Forelimb muscle (tissue), 1 donor: ENCODE measurements around the gene RABEP2. TPM values are rescaled to one million over a fixed set of nuclear protein-coding genes. Genes with fewer than 3 reads are reported as not detected.
A peak's percentile ranks its signal among the peaks of the same experiment; 100 is the strongest.
"Not testable (repeated sequence)": the region's sequence is repeated elsewhere in the genome, so short reads cannot be mapped to it uniquely, and the experiment has no call there.

Experiments
- DNase-seq: peaks from one replicate; pipeline ENCODE4 v3.0.0-alpha.2; 2013; ENCODE audit warnings: low read depth
- polyA plus RNA-seq: library from polyadenylated mRNA; unstranded; fragments of 120-200 nt; gene quantifications from one replicate; pipeline ENCODE4 v1.2.1, GENCODE V29; 2013; ENCODE audit not compliant: insufficient read length

The RABEP2 gene, protein sequence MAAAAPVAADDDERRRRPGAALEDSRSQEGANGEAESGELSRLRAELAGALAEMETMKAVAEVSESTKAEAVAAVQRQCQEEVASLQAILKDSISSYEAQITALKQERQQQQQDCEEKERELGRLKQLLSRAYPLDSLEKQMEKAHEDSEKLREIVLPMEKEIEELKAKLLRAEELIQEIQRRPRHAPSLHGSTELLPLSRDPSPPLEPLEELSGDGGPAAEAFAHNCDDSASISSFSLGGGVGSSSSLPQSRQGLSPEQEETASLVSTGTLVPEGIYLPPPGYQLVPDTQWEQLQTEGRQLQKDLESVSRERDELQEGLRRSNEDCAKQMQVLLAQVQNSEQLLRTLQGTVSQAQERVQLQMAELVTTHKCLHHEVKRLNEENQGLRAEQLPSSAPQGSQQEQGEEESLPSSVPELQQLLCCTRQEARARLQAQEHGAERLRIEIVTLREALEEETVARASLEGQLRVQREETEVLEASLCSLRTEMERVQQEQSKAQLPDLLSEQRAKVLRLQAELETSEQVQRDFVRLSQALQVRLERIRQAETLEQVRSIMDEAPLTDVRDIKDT
- 13.2 TPM for polyA plus RNA-seq

DNA sequence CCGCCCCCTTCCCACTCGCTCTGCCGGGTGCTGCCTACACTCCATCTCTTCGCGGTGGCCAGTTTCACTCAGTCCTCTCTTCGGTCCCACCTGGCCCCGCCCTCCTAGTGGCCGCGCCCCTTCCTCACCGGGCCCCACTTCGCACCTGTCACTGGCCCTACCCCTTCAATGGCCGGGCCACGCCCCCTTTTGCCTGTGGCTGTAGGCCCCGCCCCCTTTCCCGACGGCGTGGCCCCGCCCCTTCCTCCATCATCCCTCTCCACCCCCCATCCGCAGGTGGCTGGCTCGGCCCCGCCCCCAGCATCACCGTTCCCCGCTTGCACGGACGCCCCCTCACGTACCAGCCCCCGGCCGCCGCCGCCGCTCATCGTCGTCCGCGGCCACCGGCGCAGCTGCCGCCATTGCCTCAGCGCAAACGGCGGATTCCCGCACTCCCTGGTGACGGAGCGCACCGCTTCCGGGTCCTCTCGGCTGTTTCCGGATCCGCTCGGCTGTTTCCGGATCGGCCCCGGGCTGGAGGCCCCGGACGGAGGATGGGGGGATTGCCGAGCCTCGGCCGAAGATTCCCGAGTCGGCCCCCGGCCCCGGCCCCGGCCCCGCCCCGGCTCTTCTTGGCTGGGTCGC, at the start of gene RABEP2:
RABEP2 (minus strand) TSS at position 477 of the 624 bp plus-strand sequence; CDS start at position 402, 75 bp downstream.
- DNase-seq = peak; percentile 67

DNA sequence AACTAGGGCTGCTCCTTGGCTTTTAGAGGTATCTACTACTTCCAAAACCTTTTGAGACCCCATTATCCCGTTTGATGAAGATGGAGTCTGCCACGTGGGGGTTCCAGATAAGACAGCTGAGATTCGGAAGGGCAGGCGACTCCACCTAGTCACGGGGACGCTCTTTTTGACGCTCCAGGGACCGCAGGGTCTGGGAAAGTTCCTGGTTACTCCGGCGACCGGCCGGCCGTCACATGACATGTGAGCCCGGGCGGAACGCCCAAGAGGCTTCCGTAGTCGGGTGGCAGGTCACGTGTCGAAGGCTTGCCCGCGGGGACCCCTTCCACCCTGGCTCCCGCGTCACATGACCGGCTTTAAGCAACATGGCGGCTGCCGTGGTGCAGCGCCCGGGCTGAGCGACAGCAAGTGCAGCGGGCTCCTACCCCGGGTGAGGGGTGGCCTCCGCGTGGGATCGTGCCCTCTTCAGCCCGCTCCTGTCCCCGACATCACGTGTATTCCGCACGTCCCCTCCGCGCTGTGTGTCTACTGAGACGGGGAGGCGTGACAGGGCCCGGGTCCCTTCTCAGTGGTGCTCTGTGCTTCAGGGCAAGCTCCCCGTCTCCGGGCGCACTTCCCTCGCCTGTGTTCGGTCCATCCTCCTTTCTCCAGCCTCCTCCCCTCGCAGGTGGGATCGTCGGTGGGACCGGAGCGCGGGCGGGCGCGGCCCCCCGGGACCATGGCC, 49.6 kb upstream of the RABEP2 start, which contains the start of gene SPNS1:
SPNS1 (plus strand) TSS at position 342 of the 721 bp plus-strand sequence; CDS start at position 716, 374 bp downstream.
- DNase-seq = peak; percentile 93

DNA sequence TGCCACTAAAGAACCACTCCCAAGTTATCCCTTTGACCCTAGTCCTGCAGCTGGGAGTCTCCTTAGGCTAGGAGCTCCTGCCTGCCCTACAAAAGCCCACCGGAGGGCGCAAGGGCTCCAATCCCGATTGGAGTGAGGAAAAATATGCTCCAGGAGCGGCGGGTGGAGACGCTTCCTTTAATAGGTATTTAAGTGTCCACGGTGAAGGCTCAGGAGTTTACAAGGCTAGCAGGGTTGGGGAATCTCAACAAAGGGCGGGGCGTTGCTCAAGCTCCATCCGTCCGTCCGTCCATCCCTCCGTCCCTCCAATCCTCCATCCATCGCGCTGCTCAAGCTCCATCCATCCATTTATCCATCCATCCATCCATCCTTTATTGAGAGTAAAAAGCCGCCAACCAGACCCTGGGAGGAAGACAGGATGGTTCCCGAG, 49.0 kb upstream of the RABEP2 start:
- peak; percentile 4 for DNase-seq

DNA sequence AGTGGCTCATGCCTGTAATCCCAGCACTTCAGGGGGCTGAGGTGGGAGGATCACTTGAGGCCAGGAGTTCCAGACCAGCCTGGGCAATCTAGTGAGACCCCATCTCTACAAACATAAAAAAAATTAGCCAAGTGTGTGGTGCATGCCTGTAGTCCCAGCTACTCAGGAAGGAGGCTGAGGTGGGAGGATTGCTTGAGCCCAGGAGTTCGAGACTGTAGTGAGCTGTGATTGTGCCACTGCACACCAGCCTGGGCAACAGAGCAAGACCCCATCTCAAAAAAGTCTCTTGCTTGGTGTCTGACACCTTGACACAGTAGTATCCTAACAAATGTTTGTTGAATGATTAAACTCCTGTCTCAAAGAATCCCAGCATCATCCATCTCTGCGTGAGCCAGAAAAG, 44.7 kb upstream of the RABEP2 start:
- not testable (repeated sequence) for DNase-seq

DNA sequence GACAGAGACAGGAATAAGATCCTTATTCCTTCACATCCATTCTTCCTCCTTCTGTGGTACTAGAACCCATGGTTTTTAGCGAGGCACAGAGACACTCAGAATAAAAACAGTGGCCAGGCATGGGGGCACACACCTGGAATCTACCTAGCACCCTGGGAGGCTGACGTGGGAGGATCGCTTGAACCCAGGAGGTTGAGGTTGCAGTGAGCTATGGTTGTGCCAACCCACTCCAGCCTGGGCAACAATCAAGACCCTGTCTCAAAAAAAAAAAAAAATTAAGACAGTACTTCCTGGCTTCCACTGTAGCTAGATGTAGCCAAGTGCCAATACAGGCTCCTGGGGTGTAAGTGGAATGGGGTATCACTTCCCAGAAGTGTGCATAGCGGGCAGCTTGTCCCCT, 42.1 kb upstream of the RABEP2 start:
- DNase-seq = no peak

DNA sequence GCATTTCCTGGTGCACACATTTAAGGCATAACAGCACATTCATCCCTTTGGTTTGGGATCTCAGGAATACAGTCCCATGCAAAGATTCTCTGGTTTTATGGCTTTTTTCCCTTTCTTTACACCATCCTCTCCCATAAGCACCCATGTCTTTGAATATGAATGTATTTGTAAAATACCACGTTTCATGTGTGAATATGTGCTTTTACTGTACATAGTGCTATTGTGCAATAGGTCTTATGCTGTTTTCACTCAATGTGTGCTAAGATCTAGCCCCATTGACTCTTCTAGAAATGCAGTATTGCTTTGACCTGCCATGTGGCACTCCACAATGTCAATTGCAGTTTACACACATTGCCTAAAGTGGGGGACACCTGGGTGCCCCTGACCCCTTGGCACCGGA, 39.5 kb upstream of the RABEP2 start:
- DNase-seq = no peak

DNA sequence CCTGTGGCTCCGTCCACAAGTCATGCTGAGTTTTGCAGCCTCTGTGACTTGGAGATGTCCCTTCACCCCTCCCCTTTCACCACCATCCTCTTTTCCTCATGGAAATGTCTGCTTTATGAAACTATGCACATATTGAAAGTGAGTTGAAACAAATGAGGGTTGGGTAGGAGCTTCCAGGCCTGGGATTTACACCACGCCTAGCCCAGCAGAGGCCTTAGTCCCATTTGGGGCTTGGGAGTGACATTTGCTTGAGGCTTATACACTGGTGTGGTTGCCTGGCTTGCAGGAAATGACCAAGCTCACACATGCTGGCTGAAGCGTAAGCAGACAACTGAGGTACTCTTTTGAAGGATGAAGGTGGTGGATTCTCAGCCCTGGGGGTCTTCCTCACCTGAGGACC, 39.0 kb upstream of the RABEP2 start:
- DNase-seq = no peak

DNA sequence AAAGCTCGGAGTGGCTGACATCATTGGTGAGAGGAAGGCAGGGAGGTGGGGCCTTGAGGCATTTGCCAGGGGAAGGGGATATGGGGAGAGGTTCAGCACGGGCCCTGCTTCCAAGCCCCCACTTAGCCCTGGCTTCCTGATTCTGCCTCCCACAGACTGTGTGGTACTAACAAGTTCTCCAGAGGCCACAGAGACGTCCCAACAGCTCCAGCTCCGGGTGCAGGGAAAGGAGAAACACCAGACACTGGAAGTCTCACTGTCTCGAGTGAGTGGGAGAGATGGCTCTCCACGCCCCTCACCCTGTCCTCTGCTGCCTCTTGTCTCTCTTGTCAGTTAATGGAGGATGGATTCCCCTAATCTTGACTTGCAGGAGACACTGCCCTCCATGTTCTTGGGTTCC, 33.8 kb upstream of the RABEP2 start:
- DNase-seq = no peak

DNA sequence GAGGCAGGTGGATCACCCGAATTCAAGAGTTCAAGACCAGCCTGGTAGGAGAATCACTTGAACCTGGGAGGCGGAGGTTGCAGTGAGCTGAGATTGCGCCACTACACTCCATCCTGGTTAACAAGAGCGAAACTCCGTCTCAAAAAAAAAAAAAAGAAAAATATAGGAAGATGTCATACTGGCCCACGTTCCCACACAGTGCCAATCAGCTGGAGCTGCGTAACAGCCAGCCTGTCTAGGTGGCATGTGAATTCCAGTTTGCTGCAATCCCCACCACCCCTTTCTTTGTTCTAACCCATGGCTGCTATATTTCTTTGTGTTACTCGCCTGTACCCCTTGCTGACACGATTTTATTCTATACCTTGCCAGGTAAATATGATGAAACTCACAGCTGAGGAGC, 33.2 kb upstream of the RABEP2 start:
- no peak for DNase-seq

DNA sequence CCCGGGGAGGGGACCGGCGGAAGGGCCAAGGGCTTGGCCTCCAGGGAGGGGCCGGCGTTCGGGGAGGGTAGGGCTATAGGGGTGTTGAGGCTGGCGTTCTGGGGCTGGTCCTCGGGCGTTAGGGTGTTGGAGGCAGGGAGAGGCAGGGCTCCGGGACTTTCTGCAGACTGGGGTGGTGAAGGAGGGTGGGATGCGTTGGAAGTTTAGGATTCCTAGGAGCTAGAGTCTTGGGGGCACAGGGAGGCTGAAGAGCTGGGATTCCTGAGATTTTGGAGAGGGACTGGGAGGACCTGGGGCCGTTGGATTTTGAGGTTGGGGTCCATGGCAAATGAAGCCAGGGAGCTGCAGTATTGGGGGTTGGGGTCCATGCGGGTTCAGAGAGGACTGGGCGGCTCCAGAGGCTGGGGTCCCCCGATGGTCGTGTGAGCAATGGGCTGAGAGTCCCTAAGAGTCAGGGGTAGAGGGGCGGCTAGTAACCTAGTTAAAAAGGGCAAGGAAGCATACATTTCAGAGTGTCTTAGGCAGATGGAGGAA, 26.4 kb upstream of the RABEP2 start:
- DNase-seq = no peak

DNA sequence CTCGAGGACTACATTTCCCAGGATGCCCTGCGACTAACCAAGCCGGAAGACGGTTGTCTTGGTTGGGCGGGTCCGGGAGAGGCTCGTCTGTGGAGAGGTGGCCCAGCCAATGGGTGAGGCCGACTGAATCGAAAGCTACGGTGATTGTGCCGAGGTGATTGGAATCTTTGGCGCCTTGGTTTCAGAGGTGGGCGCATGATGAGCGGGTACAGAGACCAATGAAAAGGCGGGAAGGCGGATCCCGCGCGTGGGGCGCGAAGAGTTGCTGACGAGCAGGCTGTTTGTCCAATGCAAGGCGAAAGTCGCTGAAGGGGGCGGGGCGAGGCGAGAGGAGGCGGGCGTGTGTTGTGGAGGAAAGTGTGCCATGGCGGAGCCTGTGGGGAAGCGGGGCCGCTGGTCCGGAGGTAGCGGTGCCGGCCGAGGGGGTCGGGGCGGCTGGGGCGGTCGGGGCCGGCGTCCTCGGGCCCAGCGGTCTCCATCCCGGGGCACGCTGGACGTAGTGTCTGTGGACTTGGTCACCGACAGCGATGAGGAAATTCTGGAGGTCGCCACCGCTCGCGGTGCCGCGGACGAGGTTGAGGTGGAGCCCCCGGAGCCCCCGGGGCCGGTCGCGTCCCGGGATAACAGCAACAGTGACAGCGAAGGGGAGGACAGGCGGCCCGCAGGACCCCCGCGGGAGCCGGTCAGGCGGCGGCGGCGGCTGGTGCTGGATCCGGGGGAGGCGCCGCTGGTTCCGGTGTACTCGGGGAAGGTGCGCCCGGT, 25.8 kb upstream of the RABEP2 start, which contains the start of gene NFATC2IP:
NFATC2IP (plus strand) TSS at position 290 of the 762 bp plus-strand sequence; CDS start at position 365, 75 bp downstream.
- peak; percentile 100 for DNase-seq

DNA sequence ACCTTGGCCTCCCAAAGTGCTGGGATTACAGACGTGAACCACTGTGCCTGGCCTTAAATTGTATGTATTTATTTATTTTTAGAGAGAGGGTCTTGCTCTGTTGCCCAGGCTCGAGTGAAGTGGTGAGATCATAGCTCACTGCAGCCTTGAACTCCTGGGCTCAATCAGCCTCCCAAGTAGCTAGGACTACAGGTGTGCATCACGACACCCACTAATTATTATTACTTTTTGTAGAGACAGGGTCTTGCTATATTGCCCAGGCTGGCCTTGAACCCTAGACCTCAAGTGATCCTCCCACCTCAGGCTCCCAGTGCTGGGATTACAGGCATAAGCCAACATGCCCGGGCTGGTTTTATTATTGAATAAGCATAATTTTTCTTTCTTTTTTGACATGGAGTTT, 21.6 kb upstream of the RABEP2 start:
- DNase-seq = no peak

DNA sequence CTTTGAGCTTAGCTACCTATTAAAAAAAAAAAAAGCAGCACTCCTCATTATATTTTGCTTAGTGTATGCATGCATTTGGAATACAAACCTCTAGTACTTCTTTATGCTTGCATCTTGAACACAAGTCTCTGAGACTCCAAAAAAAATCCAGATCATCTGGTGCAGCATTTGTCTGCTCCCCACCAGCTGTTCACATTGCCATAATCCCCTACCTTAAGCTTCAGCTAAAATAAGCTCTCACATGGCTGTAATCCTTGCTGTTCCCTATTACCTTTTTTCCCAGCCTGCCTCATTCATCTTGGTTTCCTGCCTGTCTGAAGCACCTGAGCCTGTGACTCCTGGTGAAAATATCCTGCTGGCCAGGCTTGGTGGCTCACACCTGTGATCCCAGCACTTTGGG, 18.2 kb upstream of the RABEP2 start:
- DNase-seq = no peak

DNA sequence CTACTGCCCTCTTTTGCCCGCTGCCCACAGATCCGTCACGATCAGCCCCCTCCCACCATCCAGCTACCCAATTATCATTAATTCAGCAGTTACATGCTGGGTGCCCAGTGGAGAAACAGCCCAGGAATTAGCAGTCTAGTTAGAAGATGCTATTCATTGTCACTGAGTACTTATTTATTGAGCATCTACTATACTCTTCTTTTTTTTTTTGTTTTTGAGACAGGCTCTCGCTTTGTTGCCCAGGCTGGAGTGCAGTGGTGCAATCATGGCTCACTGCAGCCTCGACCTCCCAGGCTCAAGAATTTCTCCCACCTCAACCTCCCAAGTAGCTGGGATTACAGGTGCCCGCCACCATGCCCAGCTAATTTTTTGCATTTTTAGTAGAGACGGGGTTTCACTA, 14.8 kb upstream of the RABEP2 start:
- not testable (repeated sequence) for DNase-seq

DNA sequence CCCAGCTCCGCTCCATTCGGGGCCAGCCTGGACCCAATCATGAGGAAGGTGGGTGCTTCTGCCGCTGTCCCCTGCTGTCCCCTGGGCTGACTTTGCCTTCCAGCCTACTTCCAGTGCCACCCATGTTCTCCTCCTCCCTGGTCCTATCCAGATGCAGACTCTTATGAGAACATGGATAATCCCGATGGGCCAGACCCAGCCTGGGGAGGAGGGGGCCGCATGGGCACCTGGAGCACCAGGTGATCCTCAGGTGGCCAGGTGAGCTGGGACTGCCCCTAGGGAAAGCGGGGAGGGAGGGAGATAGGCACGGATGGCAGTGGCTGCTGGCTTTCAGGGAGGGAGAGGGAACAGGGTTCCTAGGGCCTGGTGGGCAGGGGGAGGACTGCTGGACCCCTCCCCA, 13.7 kb upstream of the RABEP2 start:
- DNase-seq = no peak

DNA sequence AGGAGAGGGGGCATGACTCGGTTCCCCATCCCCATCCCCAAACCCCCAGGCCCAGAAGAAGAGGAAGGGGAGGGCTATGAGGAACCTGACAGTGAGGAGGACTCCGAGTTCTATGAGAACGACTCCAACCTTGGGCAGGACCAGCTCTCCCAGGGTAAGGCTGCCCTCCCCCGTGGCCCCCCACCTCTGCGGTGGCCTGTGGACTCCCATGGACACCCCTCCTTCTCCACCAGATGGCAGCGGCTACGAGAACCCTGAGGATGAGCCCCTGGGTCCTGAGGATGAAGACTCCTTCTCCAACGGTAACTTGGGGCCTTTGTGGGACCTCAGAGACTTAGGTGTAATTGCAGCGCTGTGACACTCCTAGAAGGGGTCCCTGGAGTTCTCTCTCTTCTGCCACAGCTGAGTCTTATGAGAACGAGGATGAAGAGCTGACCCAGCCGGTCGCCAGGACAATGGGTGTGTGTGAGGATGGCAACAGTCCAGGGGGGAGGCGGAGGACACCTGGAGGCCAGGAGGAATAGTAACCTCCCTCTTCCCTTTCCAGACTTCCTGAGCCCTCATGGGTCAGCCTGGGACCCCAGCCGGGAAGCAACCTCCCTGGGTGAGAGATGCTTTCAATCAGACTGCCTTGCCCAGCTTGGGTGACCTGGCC, 12.3 kb upstream of the RABEP2 start:
- DNase-seq = no peak

DNA sequence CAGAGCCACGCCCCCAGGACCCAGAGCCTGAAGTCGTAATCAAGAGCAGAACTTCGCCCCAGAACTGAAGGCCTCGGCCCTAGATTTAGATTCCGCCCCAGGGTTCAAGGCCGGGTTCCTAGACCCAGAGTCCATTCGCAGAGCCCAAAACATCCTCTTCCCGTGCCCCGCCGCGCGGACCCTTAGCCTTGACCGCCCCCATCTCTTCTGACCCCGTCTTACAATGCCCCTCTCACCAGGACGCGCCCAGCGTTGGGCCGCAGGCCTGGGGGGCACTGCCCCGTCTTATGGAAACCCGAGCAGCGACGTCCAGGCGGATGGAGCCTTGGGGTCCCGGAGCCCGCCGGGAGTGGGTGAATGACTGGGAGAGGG, 11.7 kb upstream of the RABEP2 start:
- no peak for DNase-seq

DNA sequence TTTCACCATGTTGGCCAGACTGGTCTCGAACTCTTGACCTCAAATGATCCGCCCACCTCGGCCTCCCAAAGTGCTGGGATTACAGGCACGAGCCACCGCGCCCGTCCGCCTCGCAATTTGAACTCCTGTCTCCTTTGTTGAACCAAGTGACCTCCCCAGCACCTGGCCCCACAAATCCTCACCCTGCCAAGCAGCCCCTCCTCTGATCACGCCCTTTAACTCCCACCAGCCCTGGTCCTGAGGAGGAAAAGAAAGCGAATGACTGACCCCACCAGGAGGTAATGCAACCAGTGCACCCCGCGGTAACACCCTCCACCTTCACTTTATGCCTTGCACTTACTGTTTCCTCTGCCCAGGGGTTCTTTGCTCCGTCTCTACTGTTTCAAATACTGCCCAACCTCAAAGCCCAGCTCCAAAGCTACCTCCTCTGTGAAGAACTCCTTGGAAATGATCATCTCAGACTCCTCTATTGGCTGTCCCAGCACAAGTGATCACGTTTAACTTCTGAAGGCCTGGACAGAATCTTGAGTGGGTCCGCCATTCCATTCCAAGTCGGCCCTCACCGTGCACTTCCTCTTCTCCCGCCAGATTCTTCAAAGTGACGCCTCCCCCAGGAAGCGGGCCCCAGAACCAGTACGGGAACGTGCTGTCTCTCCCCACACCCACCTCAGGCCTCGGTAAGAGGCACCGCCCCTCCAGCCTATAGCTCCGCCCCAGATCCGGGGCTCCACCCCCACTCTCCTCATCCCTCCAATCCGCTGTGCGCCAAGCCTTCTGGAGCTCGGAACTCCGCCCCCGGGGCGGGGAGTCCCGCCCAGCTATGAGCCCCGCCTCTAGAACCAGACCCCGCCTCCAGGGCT, 11.1 kb upstream of the RABEP2 start:
- DNase-seq = peak; percentile 32

DNA sequence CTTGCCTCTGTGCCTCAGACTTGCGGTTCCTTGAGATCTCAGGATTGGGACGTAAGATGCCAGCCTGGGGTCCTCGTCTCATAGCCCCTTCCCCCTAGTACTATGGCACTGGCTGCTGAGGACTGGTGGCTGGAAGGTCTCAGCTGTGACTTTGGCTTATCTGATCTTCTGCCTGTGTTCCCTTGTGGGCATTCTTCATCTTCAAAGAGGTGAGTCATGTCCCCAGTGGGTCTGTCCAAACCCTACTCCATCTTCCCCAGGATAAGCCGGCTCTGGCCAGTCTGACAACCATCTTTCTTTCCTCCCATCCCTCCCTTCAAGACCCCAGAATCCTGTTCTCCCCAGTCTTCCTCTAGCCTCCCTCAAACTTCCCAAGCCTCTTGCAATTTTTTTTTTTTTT, 10.3 kb upstream of the RABEP2 start:
- DNase-seq = no peak
